ENCODE results near the gene GPR141.

GPR141 gene

DNA sequence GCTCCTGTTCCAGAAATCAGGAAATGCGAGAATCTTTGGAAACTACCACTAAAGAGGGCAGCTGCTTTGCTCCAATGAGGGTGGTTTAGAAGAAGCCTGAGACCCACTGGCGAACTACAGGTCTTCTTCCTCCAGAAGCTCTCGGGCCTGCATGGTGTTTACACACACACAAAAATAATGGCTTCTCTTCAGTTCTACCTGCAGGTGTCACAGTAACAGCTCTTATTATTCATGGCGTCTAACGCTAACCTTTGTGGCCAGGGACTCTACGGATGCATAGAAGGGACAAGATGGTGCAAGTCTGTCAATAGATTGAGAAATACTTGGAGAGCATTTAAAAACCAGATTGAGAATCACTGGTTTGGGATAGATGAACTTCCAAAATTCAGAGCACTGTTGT, 22.4 kb downstream of the GPR141 start:
- Mint-ChIP-seq H3K36me3 (ENCODE audit: low read depth) (no peaks in the 10 kb centered on the region), H3K9me3 (no peaks in the 10 kb centered on the region), H3K4me3 (no peak overlapping the region), H3K27me3 (ENCODE audit: low read depth) (peaks cover 14% of the 10 kb centered on the region), H3K4me1 (ENCODE audit: low read depth) (peaks cover 5% of the 10 kb centered on the region), H3K27ac (no peak overlapping the region)

DNA sequence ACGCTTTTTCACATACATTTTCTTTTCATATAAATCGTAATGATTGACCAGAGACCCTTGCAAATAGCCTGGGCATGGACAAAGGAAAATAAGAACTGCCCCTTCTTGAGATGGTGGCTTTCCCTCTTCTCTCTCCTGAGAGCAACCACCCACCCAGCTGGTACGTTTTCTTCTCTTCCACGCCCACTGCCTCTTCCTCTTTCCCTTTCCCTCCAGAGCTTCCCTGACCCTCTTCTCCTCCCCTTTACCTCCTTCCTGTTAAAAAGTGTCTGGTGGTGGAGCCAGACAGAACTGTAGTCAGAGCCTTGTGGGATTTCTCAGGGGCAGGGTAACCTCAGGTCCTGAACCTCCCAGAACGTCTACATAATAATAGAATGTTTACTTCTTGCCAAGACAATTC, 23.2 kb downstream of the GPR141 start:
- H3K36me3 Mint-ChIP-seq (ENCODE audit: low read depth) = no peaks in the 10 kb centered on the region
- no peak overlapping the region for H3K27ac Mint-ChIP-seq
- H3K4me3 Mint-ChIP-seq = no peak overlapping the region
- no peaks in the 10 kb centered on the region for H3K9me3 Mint-ChIP-seq
- H3K4me1 Mint-ChIP-seq (ENCODE audit: low read depth) = peaks cover 5% of the 10 kb centered on the region
- H3K27me3 Mint-ChIP-seq (ENCODE audit: low read depth) = peaks cover 14% of the 10 kb centered on the region

DNA sequence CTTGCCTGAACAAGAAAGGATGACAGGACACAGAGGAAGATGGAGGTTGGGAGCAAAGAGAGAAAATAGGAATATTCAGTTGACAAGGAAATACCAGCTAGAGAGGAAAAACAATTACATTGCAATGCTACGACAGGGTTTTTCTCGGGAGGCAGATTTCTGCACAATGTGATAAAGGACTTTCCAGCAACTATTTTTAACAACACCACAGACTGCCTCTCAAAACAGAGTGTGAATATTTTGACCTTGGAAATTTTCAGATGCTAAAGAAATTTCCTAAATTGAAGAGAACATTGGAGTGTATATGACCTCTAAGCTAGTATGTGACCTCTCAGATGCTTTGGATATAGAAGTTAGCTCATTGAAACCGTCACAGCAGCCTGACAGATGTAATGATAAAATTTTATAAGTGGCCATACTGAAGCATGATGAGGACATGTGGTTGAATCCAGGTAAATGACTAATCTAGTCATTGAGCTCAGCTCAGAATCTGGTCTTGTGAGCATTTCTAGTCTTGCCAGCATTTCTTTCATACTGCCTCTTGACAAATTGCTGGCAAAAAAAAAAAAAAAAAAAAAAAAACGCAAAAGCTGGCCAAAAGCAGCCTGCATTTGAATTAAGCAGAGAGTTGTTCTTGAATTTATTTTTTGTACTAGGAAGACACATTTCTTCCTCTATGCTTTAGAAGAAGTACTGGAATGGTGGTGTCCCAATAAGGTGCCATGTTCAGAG, 24.4 kb downstream of the GPR141 start:
- Mint-ChIP-seq H3K4me3 (no peak overlapping the region), H3K27ac (no peak overlapping the region), H3K27me3 (ENCODE audit: low read depth) (peaks cover 12% of the 10 kb centered on the region), H3K9me3 (no peaks in the 10 kb centered on the region), H3K4me1 (ENCODE audit: low read depth) (peaks cover 5% of the 10 kb centered on the region), H3K36me3 (ENCODE audit: low read depth) (no peaks in the 10 kb centered on the region)

- peaks cover 5% of the 10 kb centered on the region for H3K4me1 Mint-ChIP-seq (ENCODE audit: low read depth)
- no peak overlapping the region for H3K4me3 Mint-ChIP-seq
- no peaks in the 10 kb centered on the region for H3K36me3 Mint-ChIP-seq (ENCODE audit: low read depth)
Observed at GRCh38 chr7:37709631-37710509, 26.3 kb downstream of the GPR141 start.

GRCh38 chr7:37713613-37714012, 30.0 kb downstream of the GPR141 start:
- no peaks in the 10 kb centered on the region for H3K9me3 Mint-ChIP-seq
- no peak overlapping the region for H3K27ac Mint-ChIP-seq
- no peaks in the 10 kb centered on the region for H3K36me3 Mint-ChIP-seq (ENCODE audit: low read depth)
- no peaks in the 10 kb centered on the region for H3K27me3 Mint-ChIP-seq (ENCODE audit: low read depth)
- H3K4me3 Mint-ChIP-seq = no peak overlapping the region
- H3K4me1 Mint-ChIP-seq (ENCODE audit: low read depth) = peaks cover 5% of the 10 kb centered on the region

More at GRCh38 chr7:37709631-37710509, 26.3 kb downstream of the GPR141 start:
- peaks cover 7% of the 10 kb centered on the region for H3K27me3 Mint-ChIP-seq (ENCODE audit: low read depth)
- H3K9me3 Mint-ChIP-seq = no peaks in the 10 kb centered on the region
- H3K27ac Mint-ChIP-seq = no peak overlapping the region

- Mint-ChIP-seq H3K4me1 (ENCODE audit: low read depth) (peaks cover 5% of the 10 kb centered on the region), H3K36me3 (ENCODE audit: low read depth) (no peaks in the 10 kb centered on the region), H3K4me3 (no peak overlapping the region), H3K27ac (no peak overlapping the region), H3K9me3 (no peaks in the 10 kb centered on the region), H3K27me3 (ENCODE audit: low read depth) (no peaks in the 10 kb centered on the region)
Observed at GRCh38 chr7:37714606-37715005, 31.0 kb downstream of the GPR141 start.

DNA sequence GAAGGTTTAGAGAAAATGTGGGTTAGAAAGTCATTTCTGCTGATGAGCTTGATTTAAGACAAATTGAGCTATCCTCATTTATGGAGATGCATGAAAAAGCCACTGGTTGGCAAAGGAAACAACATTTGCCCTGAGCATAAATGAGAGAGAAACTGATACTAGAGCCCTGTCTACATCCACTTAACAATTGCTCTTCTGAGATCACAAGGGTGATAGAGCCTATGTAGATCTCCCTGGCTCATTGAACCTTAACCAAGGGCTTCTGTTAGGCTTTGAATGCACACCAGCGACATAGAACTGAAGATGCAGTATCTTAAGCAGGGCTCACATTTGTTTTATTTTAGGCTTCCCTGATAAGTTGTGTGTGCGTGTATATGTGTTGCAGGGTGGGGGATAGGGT, 35.0 kb downstream of the GPR141 start:
- Mint-ChIP-seq H3K27ac (no peak overlapping the region), H3K4me3 (no peak overlapping the region), H3K9me3 (no peaks in the 10 kb centered on the region), H3K4me1 (ENCODE audit: low read depth) (no peaks in the 10 kb centered on the region), H3K27me3 (ENCODE audit: low read depth) (no peaks in the 10 kb centered on the region), H3K36me3 (ENCODE audit: low read depth) (no peaks in the 10 kb centered on the region)

GRCh38 chr7:37719077-37719476, 35.5 kb downstream of the GPR141 start:
- H3K27me3 Mint-ChIP-seq (ENCODE audit: low read depth) = no peaks in the 10 kb centered on the region
- no peaks in the 10 kb centered on the region for H3K36me3 Mint-ChIP-seq (ENCODE audit: low read depth)
- no peaks in the 10 kb centered on the region for H3K4me1 Mint-ChIP-seq (ENCODE audit: low read depth)
- H3K4me3 Mint-ChIP-seq = no peak overlapping the region
- no peak overlapping the region for H3K27ac Mint-ChIP-seq
- no peaks in the 10 kb centered on the region for H3K9me3 Mint-ChIP-seq

DNA sequence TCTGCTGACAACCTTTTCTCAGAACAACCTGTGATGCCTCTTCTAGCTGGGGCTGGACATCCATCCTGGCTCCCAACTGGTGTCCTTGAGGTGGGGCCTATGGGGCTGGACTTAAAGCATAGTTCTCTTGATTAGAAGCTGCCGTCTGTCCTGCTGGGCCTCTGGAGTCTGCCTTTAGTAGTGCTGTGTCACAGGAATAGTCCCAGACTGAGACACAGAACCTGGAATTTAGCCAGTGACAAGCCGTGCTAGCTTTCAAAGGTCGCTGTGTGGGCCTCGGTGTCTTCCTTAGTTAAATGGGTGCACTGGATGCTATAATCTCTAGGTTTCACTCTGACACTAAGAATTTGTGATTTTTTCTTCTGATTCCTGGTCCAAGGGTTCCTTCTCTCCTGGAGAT, 41.2 kb downstream of the GPR141 start:
- Mint-ChIP-seq H3K27ac (no peak overlapping the region), H3K4me3 (no peak overlapping the region), H3K4me1 (ENCODE audit: low read depth) (no peaks in the 10 kb centered on the region), H3K27me3 (ENCODE audit: low read depth) (peaks cover 7% of the 10 kb centered on the region), H3K9me3 (no peaks in the 10 kb centered on the region), H3K36me3 (ENCODE audit: low read depth) (no peaks in the 10 kb centered on the region)

DNA sequence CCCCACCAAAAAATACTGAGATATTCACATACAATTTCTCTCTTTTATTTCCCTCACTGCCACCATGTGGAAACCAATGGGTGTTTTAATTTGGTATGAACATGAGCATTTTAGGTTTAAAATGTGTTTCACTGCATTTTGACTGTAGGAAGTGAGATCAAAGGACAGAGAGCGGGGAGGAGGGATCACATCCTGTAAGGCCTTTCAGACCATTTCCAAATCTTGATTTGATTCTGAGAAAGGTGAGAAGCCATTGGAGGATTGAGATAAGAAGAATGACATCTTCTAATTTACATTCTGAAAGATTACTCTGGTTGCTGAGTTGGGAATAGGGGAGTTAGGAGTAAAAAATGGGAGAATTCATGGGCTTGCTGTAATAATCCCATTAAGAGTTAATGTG, 42.5 kb downstream of the GPR141 start:
- Mint-ChIP-seq H3K36me3 (ENCODE audit: low read depth) (no peaks in the 10 kb centered on the region), H3K4me1 (ENCODE audit: low read depth) (no peaks in the 10 kb centered on the region)

GRCh38 chr7:37728747-37729146, 45.2 kb downstream of the GPR141 start:
- Mint-ChIP-seq H3K27me3 (ENCODE audit: low read depth) (peaks cover 7% of the 10 kb centered on the region), H3K9me3 (no peaks in the 10 kb centered on the region), H3K4me3 (no peak overlapping the region), H3K27ac (no peak overlapping the region), H3K4me1 (ENCODE audit: low read depth) (no peaks in the 10 kb centered on the region), H3K36me3 (ENCODE audit: low read depth) (no peaks in the 10 kb centered on the region)

More for the DNA sequence above, 42.5 kb downstream of the GPR141 start:
- Mint-ChIP-seq H3K9me3 (no peaks in the 10 kb centered on the region), H3K27me3 (ENCODE audit: low read depth) (peaks cover 7% of the 10 kb centered on the region), H3K4me3 (no peak overlapping the region), H3K27ac (no peak overlapping the region)

DNA sequence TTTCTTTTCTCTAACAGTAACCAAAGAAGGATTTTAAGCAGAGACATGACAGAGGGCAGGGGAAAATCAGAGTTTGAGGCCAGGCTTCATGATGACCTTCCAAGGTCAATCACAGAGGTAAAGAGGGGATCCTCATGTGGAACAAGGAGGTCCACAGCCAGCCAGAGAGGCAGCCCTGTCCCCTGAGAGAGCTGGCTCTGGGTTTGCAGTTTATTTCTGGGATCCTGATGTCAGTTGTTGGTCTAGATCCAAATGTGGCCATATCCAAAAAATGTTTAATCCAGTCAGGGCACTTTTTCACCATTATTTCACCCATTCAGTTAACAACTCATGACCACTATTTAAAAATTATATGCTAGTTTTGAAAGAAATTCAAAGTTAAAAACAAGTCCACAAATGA, 45.6 kb downstream of the GPR141 start:
- Mint-ChIP-seq H3K9me3 (no peaks in the 10 kb centered on the region), H3K4me3 (no peak overlapping the region), H3K4me1 (ENCODE audit: low read depth) (no peaks in the 10 kb centered on the region), H3K27ac (no peak overlapping the region), H3K36me3 (ENCODE audit: low read depth) (no peaks in the 10 kb centered on the region), H3K27me3 (ENCODE audit: low read depth) (peaks cover 8% of the 10 kb centered on the region)

DNA sequence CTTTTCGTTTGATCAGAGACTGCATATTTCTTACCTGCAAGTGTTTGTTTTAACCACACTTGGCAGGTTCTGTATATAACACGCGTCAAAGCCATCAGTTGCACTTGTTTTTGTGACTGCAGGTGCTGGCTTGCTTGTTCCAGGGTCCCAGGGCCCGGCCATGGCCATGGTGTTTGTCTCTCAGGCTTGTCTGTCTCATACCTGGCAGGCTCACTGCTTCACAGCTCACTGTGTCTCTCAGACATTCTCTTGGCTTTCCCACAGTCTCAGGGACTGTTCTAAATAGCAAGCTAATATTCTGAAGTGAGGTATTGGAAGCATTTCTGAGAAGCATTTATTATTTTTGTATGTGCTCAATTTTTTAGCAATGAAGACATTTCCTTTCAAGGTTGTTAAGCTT, 46.9 kb downstream of the GPR141 start:
- peaks cover 13% of the 10 kb centered on the region for H3K27me3 Mint-ChIP-seq (ENCODE audit: low read depth)
- no peaks in the 10 kb centered on the region for H3K9me3 Mint-ChIP-seq
- no peaks in the 10 kb centered on the region for H3K4me1 Mint-ChIP-seq (ENCODE audit: low read depth)
- no peak overlapping the region for H3K4me3 Mint-ChIP-seq
- H3K27ac Mint-ChIP-seq = no peak overlapping the region
- H3K36me3 Mint-ChIP-seq (ENCODE audit: low read depth) = no peaks in the 10 kb centered on the region

GRCh38 chr7:37732253-37732652, 48.7 kb downstream of the GPR141 start:
- Mint-ChIP-seq H3K36me3 (ENCODE audit: low read depth) (no peaks in the 10 kb centered on the region), H3K27me3 (ENCODE audit: low read depth) (peaks cover 13% of the 10 kb centered on the region), H3K4me1 (ENCODE audit: low read depth) (no peaks in the 10 kb centered on the region), H3K9me3 (no peaks in the 10 kb centered on the region), H3K4me3 (no peak overlapping the region), H3K27ac (no peak overlapping the region)

DNA sequence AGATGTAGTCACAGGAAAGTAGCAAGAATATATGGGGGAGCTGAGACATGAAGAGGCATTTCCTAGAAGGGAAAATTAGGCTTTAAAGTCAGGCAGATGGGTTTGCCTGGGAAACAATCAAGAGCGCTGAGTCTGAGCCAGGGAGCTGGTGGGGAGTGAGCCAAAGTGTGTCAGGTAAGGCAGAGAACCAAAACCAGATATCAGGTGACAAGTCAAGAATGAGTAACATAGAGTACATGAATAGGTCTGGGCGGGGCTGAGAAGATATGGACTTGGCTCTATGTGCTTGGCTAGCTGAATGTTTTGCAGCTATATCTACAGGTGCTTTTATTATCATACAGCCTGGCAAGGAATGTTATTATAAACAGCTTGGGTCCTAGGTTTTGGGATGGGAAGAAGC, 49.3 kb downstream of the GPR141 start:
- Mint-ChIP-seq H3K27me3 (ENCODE audit: low read depth) (peaks cover 11% of the 10 kb centered on the region), H3K9me3 (no peaks in the 10 kb centered on the region), H3K4me3 (no peak overlapping the region), H3K27ac (no peak overlapping the region), H3K36me3 (ENCODE audit: low read depth) (no peaks in the 10 kb centered on the region), H3K4me1 (ENCODE audit: low read depth) (no peaks in the 10 kb centered on the region)
